Effector memory CD4-positive, alpha-beta T cell (primary cell): ENCODE data around the gene APLP1.
"Not testable (repeated sequence)": the region's sequence is repeated elsewhere in the genome, so short reads cannot be mapped to it uniquely, and the experiment has no call there.

ENCODE experiments used
- DNase-seq, 3 donors: peaks; one replicate each; pipeline ENCODE4 v3.0.0-alpha.2; 2020
- H3K27ac ChIP-seq: 2 replicates; pipeline ENCODE4 v1.7.0; 2013; ENCODE audit warnings: mild to moderate bottlenecking, low read length, moderate library complexity; ENCODE audit not compliant: insufficient read depth, poor library complexity, severe bottlenecking
- H3K27me3 ChIP-seq: replicated peaks from 2 replicates; pipeline ENCODE4 v1.7.0; 2013; ENCODE audit warnings: mild to moderate bottlenecking, low read length; ENCODE audit not compliant: insufficient read depth, control insufficient read depth, poor library complexity, severe bottlenecking
- H3K36me3 ChIP-seq: 2 replicates; pipeline ENCODE4 v1.7.0; 2013; ENCODE audit warnings: mild to moderate bottlenecking, low read length, moderate library complexity; ENCODE audit not compliant: control insufficient read depth, insufficient read depth
- H3K4me1 ChIP-seq: 2 replicates; pipeline ENCODE4 v1.7.0; 2013; ENCODE audit warnings: low read length, mild to moderate bottlenecking; ENCODE audit not compliant: control insufficient read depth, insufficient read depth, poor library complexity, severe bottlenecking
- H3K4me3 ChIP-seq: 2 replicates; pipeline ENCODE4 v1.7.0; 2013; ENCODE audit warnings: low read length, low read depth, mild to moderate bottlenecking; ENCODE audit not compliant: insufficient read depth, poor library complexity, severe bottlenecking
- H3K9me3 ChIP-seq: 2 replicates; pipeline ENCODE4 v1.7.0; 2013; ENCODE audit warnings: mild to moderate bottlenecking, low read length, moderate library complexity; ENCODE audit not compliant: control insufficient read depth

Gene APLP1

GRCh38 chr19:35863018-35863417 is 5.4 kb upstream of the APLP1 start:
- DNase-seq, result no peak
- Histone ChIP-seq H3K4me1 (no peaks in the 10 kb centered on the region), H3K4me3 (no peak overlapping the region), H3K27me3 (peaks cover 13% of the 10 kb centered on the region), H3K36me3 (no peaks in the 10 kb centered on the region), H3K27ac (no peak overlapping the region), H3K9me3 (no peaks in the 10 kb centered on the region)

- H3K4me1 ChIP-seq, result peaks cover 20% of the 10 kb centered on the region
- no peaks in the 10 kb centered on the region for H3K9me3 ChIP-seq
- H3K36me3 ChIP-seq, result no peaks in the 10 kb centered on the region
- H3K27ac ChIP-seq, result no peak overlapping the region
- peak overlapping the region; percentile 44 for H3K4me3 ChIP-seq
- DNase-seq, result no peak
- peaks cover 8% of the 10 kb centered on the region for H3K27me3 ChIP-seq
Measured at GRCh38 chr19:35868823-35869326, 501 bp downstream of the APLP1 start.

- no peaks in the 10 kb centered on the region for H3K36me3 ChIP-seq
- H3K27ac ChIP-seq, result no peak overlapping the region
- peaks cover 8% of the 10 kb centered on the region for H3K27me3 ChIP-seq
- peak; percentile 63 to 71 (median 66) for DNase-seq
- H3K4me3 ChIP-seq, result peak overlapping the region; percentile 44
- H3K4me1 ChIP-seq, result peaks cover 20% of the 10 kb centered on the region
- no peaks in the 10 kb centered on the region for H3K9me3 ChIP-seq
Measured at GRCh38 chr19:35869327-35870123, 1.2 kb downstream of the APLP1 start.

GRCh38 chr19:35870124-35870736 is 1.9 kb downstream of the APLP1 start:
- peaks cover 20% of the 10 kb centered on the region for H3K4me1 ChIP-seq
- H3K27me3 ChIP-seq, H3K9me3 ChIP-seq, H3K36me3 ChIP-seq, H3K27ac ChIP-seq: not testable (repeated sequence)
- DNase-seq, result peak in 1 of 3 donors; percentile 13
- peak overlapping the region; percentile 44 for H3K4me3 ChIP-seq

- peaks cover 8% of the 10 kb centered on the region for H3K27me3 ChIP-seq
- H3K36me3 ChIP-seq, result no peaks in the 10 kb centered on the region
- H3K4me3 ChIP-seq, result no peak overlapping the region
- DNase-seq, result no peak
- H3K27ac ChIP-seq, result no peak overlapping the region
- H3K4me1 ChIP-seq, result peaks cover 20% of the 10 kb centered on the region
- H3K9me3 ChIP-seq, result no peaks in the 10 kb centered on the region
Measured at GRCh38 chr19:35870798-35871197, 2.4 kb downstream of the APLP1 start.

GRCh38 chr19:35871611-35872010 is 3.2 kb downstream of the APLP1 start:
- no peak overlapping the region for H3K4me3 ChIP-seq
- H3K36me3 ChIP-seq, result no peaks in the 10 kb centered on the region
- DNase-seq, result no peak
- no peak overlapping the region for H3K27ac ChIP-seq
- H3K4me1 ChIP-seq, result peaks cover 20% of the 10 kb centered on the region
- H3K27me3 ChIP-seq, result peaks cover 8% of the 10 kb centered on the region
- no peaks in the 10 kb centered on the region for H3K9me3 ChIP-seq

- DNase-seq, result no peak
- H3K4me3 ChIP-seq, result no peak overlapping the region
- H3K9me3 ChIP-seq, result no peaks in the 10 kb centered on the region
- H3K36me3 ChIP-seq, result no peaks in the 10 kb centered on the region
- no peak overlapping the region for H3K27ac ChIP-seq
- H3K27me3 ChIP-seq, result peaks cover 8% of the 10 kb centered on the region
- peaks cover 20% of the 10 kb centered on the region for H3K4me1 ChIP-seq
Measured at GRCh38 chr19:35872180-35872579, 3.8 kb downstream of the APLP1 start.

- Histone ChIP-seq H3K27ac (no peak overlapping the region), H3K4me1 (peaks cover 10% of the 10 kb centered on the region), H3K27me3 (peaks cover 16% of the 10 kb centered on the region), H3K9me3 (no peaks in the 10 kb centered on the region), H3K36me3 (no peaks in the 10 kb centered on the region), H3K4me3 (no peak overlapping the region)
- DNase-seq, result no peak
Measured at GRCh38 chr19:35874392-35874930, 6.1 kb downstream of the APLP1 start.

GRCh38 chr19:35879068-35879467 is 10.7 kb downstream of the APLP1 start:
- Histone ChIP-seq H3K4me1 (peaks cover 4% of the 10 kb centered on the region), H3K27ac (no peak overlapping the region), H3K27me3 (peaks cover 12% of the 10 kb centered on the region), H3K4me3 (no peak overlapping the region), H3K9me3 (no peaks in the 10 kb centered on the region), H3K36me3 (no peaks in the 10 kb centered on the region)
- no peak for DNase-seq

- no peak overlapping the region for H3K4me3 ChIP-seq
- no peak overlapping the region for H3K27ac ChIP-seq
- peaks cover 4% of the 10 kb centered on the region for H3K4me1 ChIP-seq
- DNase-seq, result peak; percentile 48 to 66 (median 53)
- peaks cover 12% of the 10 kb centered on the region for H3K27me3 ChIP-seq
- H3K9me3 ChIP-seq, result no peaks in the 10 kb centered on the region
- H3K36me3 ChIP-seq, result no peaks in the 10 kb centered on the region
Measured at GRCh38 chr19:35879770-35880317, 11.5 kb downstream of the APLP1 start.
